Fibroblast of skin of back (primary cell): ENCODE results near the gene NLRC5.
A peak's percentile ranks its signal among the peaks of the same experiment; 100 is the strongest.
"Not testable (repeated sequence)": the region's sequence is repeated elsewhere in the genome, so short reads cannot be mapped to it uniquely, and the experiment has no call there.

Experiments
- DNase-seq: peaks from one replicate; pipeline ENCODE4 v3.0.0-alpha.2; 2013

NLRC5 gene

GRCh38 chr16:56982695-56983094, 6.7 kb upstream of the NLRC5 start:
- DNase-seq: no peak

GRCh38 chr16:56983211-56983751, 6.1 kb upstream of the NLRC5 start:
- DNase-seq: no peak

GRCh38 chr16:56984639-56985038, 4.7 kb upstream of the NLRC5 start:
- DNase-seq: no peak

- DNase-seq: peak; percentile 93
Measured at GRCh38 chr16:56985288-56985961, 3.9 kb upstream of the NLRC5 start.

- no peak for DNase-seq
Measured at GRCh38 chr16:56985962-56986360, 3.4 kb upstream of the NLRC5 start.

- DNase-seq: no peak
Measured at GRCh38 chr16:56986361-56986760, 3.0 kb upstream of the NLRC5 start.

- DNase-seq: not testable (repeated sequence)
Measured at GRCh38 chr16:56986908-56987307, 2.4 kb upstream of the NLRC5 start.

- DNase-seq: no peak
Measured at GRCh38 chr16:56987692-56988091, 1.7 kb upstream of the NLRC5 start.

GRCh38 chr16:56988161-56988947, 1.0 kb upstream of the NLRC5 start:
- DNase-seq: no peak

GRCh38 chr16:56989988-56990387, 631 bp downstream of the NLRC5 start:
- DNase-seq: no peak

- no peak for DNase-seq
Measured at GRCh38 chr16:56990407-56991286, 1.3 kb downstream of the NLRC5 start.

- DNase-seq: not testable (repeated sequence)
Measured at GRCh38 chr16:56992431-56992830, 3.1 kb downstream of the NLRC5 start.

- DNase-seq: no peak
Measured at GRCh38 chr16:56993204-56993603, 3.8 kb downstream of the NLRC5 start.

GRCh38 chr16:56994311-56994710, 5.0 kb downstream of the NLRC5 start:
- no peak for DNase-seq

GRCh38 chr16:56995136-56995805, 5.9 kb downstream of the NLRC5 start:
- DNase-seq: no peak

- no peak for DNase-seq
Measured at GRCh38 chr16:56997264-56997663, 7.9 kb downstream of the NLRC5 start.

- no peak for DNase-seq
Measured at GRCh38 chr16:56997931-56998330, 8.6 kb downstream of the NLRC5 start.

- DNase-seq: no peak
Measured at GRCh38 chr16:56998352-56998751, 9.0 kb downstream of the NLRC5 start.

- no peak for DNase-seq
Measured at GRCh38 chr16:56998861-56999260, 9.5 kb downstream of the NLRC5 start.

GRCh38 chr16:56999409-57000270, 10.3 kb downstream of the NLRC5 start:
- no peak for DNase-seq
